NCI-H524 treated with DMSO at 0.1 percent for 48 hours (cell line): Measurements from ENCODE around the gene ITGA6.
"Not testable (repeated sequence)": the region's sequence is repeated elsewhere in the genome, so short reads cannot be mapped to it uniquely, and the experiment has no call there.

Experiments used
- DNase-seq: peaks from one replicate; lab custom pipeline; 2025; lab: John Stamatoyannopoulos, UW

Gene ITGA6

GRCh38 chr2:172516299-172516698 lies 88.9 kb downstream of the ITGA6 start:
- DNase-seq: no peak

DNA sequence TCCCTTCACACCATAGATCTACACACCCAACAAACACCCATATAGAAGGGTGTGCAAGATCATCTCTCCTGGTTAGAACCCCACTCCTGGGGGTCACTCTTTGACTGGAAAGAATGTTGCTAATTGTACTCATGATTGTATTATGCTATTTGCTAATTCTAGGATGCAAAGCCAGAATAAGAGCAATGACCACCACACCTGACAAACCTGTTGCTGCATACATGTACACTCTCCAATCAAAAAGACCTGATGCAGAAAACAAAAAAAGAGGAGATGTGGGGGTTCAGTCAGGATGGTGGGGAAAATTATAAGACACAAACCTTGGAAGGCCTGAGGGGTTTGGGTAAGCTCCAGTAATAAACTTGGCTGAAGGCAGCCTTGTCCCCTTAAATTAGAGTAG lies 91.6 kb downstream of the ITGA6 start:
- no peak for DNase-seq

GRCh38 chr2:172525601-172526000 lies 98.2 kb downstream of the ITGA6 start:
- no peak for DNase-seq

DNA sequence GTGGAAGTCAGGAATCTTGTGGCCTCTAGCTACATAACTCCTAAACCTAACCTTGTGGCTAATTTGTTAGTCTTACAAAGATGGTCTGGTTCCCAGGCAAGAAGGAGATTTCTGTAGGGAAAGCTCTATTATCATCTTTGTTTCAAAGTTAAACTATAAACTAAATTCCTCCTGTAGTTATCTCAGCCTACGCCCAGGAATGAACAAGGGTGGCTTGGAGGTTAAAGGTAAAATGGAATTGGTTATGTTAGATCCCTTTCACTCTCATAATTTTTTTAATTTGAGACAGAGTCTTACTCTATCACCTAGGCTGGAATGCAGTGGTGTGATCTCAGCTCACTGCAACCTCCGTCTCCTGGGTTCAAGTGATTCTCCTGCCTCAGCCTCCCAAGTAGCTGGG lies 103.9 kb downstream of the ITGA6 start:
- DNase-seq: no peak

GRCh38 chr2:172532461-172532860 lies 105.1 kb downstream of the ITGA6 start:
- not testable (repeated sequence) for DNase-seq

- no peak for DNase-seq
Measured at GRCh38 chr2:172533687-172534086, 106.3 kb downstream of the ITGA6 start.

DNA sequence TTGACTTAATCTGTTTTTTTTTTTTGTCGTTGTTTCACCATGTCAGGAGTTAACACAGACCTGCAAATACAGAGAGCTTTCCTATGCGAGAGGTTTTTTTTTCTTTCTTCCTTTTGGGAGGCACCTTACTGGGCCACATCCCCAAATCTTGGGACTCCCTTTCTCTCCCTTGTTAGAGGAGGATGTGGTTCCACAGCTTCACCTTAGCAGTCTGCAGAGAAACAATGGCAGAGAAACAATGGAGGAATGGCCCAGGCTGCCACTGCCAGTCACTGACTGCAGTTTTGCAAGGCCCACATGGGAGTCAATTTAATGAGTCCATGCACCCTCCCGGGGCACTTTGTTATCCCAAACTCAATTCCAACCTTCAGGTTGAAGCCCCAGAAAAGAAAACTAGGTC lies 107.7 kb downstream of the ITGA6 start:
- no peak for DNase-seq

- not testable (repeated sequence) for DNase-seq
Measured at GRCh38 chr2:172537851-172538250, 110.5 kb downstream of the ITGA6 start.

GRCh38 chr2:172539767-172540166 lies 112.4 kb downstream of the ITGA6 start:
- no peak for DNase-seq

DNA sequence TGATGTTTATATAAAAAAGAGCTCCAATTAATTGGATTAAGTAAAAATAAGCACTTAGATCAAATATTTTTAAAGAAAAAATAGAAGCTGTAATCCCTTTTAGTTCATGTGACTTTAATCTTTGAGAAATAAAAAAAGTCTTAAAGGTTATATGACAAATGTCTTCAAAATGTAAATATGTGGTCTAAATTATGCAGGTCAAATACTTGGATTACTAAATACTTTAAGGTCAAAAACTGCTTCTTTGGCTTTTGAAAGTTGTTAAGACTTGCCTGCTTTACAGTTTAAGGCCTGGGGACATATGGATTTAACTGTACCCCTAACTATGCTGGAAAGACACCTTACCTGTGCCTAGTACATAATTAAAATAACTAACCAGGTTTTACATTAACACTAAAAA lies 113.0 kb downstream of the ITGA6 start:
- DNase-seq: no peak

DNA sequence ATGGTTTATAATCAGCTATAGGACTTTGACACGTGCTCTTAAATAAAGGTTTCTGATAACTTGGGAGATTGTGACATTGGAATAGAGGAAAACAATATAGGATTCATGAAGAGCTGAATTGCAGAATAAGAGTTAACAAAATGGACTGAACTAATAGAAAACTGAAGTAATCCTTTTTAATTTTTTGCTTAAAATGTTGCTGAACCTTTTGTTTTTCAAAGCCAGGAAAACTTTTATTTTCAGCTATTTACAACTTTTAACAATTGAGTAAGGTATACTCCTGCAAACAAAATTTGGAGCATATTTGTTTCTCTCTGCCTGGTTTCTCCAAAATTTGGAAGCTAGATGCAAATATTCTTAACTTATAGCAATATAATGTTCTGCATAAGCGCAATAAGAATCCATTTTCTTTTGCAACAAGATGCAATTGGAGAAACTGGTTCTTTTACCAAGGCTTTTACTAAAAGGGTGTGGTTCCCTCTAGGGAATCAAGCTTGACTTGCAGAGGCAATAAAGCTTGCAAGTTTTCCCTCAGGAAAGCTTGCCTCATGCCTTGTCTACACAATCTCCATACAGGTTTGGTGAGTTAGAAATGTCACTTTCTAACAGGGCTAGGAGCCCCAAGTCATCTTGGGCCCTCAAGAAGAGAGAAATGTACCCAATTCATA lies 118.2 kb downstream of the ITGA6 start:
- DNase-seq: no peak

DNA sequence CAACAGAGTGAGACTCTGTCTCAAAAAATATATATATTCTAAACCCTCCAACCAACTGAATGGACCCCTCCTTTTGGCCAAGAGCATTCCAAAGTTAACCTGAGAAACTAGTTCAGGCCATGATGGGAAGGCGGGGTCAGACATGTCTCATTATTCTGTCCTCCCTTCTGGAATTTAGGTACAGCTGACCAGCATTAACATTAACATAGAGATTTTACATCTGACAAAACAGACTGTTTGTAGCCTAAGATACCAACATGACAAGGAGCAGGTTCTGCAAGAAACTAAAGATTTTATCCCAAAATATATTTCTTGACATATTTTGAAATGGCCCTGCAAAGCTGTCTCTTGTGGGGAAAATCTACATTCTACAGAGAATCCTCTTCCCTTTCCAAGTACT lies 121.7 kb downstream of the ITGA6 start:
- DNase-seq: no peak

DNA sequence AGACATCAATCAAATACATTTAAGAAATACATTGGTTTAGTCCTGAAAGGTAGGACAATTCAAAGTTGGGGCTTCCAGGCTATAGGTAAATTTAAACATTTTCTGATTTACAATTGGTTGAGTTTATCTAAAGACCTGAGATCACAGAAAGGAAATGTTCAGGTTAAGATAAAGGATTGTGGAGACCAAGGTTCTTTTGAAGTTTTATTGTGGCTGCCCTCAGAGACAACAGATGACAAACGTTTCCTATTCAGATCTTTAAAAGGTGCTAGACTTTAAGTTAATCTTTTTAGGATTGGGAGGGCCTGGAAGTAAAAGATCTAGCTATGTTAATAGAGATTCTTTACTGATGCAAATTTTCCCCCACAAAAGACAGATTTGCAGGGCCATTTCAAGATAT lies 122.4 kb downstream of the ITGA6 start:
- not testable (repeated sequence) for DNase-seq

DNA sequence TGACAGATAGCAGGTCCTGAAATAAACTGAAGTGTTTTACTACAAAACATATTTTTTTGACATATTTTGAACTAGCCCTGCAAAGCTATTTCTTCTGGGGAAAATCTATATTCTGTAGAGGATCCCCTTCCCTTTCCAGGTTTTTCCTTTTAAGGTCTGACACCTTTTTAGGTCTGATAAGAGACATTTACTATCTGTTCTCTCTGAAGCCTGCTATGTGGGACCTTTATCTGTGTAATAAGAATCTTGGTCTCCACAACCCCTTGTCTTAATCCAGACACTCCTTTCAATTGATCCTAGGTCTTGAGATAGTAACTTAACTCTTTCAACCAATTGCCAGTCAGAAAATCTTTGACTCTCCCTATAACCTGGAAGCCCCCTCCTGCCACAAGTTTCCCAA lies 123.0 kb downstream of the ITGA6 start:
- no peak for DNase-seq

DNA sequence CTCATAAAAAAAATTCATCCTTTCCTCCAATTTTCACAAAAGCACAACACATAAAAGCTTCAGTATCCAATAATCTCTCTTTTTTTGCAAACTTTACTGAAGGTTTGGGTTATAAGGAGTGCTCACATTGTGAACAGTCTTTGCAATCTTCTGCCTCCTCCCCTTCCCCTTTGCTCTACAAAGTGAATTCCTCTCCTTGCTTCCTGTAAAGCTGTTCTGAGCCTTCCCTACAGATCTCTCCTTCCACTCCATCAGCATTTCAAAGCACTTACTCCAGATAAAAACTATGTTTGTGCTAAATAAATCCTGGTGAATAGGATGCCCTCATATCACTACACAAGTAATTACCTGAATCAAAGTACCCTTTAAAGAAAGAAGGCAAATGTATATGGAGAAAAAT lies 123.9 kb downstream of the ITGA6 start:
- no peak for DNase-seq

DNA sequence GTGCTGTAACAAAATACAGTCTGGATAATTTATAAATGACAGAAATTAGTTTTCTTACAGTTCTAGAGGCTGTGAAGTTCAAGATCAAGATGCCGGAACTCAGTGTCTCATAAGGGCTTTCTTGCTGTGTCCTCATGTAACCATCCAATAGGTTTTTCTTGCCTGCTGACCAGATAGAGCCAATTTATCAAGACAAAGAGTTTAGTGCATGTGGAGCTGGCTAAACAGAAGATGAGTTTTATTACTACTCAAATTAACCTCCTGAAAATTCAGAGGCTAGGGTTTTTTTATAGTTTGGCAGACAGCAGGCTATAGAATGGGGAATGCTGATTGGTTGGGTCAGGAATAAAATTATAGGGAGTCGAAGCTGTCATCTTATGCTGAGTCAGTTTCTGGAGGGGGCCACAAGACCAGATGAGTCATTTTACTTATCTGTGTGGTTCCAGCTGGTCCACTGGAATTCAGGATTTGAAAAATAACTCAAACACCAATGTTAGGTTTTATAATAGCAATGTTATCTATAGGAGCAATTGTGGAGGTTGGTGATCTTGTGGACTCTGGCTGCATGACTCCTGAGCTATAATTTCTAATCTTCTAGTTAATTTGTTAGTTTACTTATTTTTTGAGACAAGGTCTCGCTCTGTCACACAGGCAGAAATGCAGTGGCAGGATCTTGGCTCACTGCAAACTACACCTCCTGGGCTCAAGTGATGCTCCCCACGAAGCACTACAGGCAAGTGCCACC lies 125.3 kb downstream of the ITGA6 start:
- no peak for DNase-seq

DNA sequence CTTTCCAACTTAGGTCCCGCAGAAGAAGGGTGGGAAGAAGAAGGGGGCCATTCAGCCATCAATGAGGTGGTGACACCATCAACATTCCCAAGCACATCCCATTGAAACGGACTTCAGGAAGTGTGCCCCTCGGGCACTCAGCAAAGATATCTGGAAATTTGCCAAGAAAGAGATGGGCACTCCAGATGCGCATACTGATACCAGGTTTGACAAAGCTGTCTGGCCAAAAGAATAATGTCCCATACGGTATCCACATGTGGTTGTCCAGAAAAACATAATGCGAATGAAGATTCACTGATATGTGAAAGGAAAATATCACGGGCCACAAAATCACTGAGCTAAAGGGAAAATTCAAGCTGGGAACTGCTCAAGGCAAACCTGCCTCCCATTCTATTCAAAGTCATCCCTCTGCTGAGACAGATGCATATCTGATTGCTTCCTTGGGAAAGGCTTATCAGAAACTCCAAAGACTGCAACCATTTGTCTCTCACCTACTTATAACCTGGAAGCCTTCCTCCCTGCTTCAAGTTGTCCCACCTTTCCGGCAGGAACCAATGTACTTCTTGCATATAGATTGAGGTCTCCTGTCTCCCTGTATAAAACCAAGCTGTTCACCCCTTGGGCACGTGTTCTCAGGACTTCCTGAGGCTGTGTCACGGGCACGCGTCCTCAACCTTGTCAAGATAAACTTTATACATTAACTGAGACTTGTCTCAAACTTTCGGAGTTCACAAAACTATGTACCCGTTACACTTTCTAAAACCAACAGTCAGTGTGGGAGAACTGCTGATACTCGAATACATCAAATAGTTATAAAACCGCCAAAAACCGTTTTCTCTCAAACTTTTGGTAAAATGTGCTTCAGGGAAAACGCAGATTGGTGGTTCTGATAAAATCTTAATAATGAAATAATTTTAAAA lies 127.2 kb downstream of the ITGA6 start:
- DNase-seq: no peak

- DNase-seq: no peak
Measured at GRCh38 chr2:172555272-172555521, 127.8 kb downstream of the ITGA6 start.
